Pancreas (tissue), 10 donors: ENCODE results near the gene DLAT. TPM values are rescaled to one million over a fixed set of nuclear protein-coding genes. Genes with fewer than 3 reads are reported as not detected.
"Not testable (repeated sequence)": the region's sequence is repeated elsewhere in the genome, so short reads cannot be mapped to it uniquely, and the experiment has no call there.

Experiments
- ATAC-seq, 4 donors: fragments of 200-7000 bp; cut with Tn5 transposase; one replicate each; pipeline versions ENCODE4 v1.8.0 to v1.9.1; 2020; ENCODE audit warnings: mild to moderate bottlenecking in 4 of 4, moderate library complexity in 4 of 4
- DNase-seq, 6 donors: peaks; one replicate each; pipeline ENCODE4 v3.0.0-alpha.2; 2020
- FAIRE-seq: peaks from 2 replicates; lab custom pipeline; 2012; peaks lifted over from hg19 to GRCh38; lab: Jason Lieb, UNC
- H3K27ac ChIP-seq, 4 donors: fragments of 200-600 bp; sonication (generic); 1 replicate in 3 of 4; 2 replicates in 1 of 4; pipeline versions ENCODE4 v1.5.0 to v1.8.0; 2020
- H3K27me3 ChIP-seq, 4 donors: fragments of 200-600 bp; one replicate each; pipeline ENCODE4 v1.8.0; 2021
- H3K36me3 ChIP-seq, 3 donors: fragments of 200-600 bp; sonication (generic) in 1 of 3; one replicate each; pipeline versions ENCODE4 v1.5.0 to v1.8.0; 2020 to 2021
- H3K4me1 ChIP-seq, 3 donors: fragments of 200-600 bp; one replicate each; pipeline ENCODE4 v1.8.0; 2021
- H3K4me3 ChIP-seq, 4 donors: fragments of 200-600 bp; sonication (generic) in 2 of 4; one replicate each; pipeline versions ENCODE4 v1.5.0 to v1.8.0; 2020 to 2021
- H3K9me3 ChIP-seq, 4 donors: fragments of 200-600 bp; one replicate each; pipeline ENCODE4 v1.8.0; 2021
- CTCF ChIP-seq, 4 donors: fragments of 200-600 bp; sonication (generic) in 3 of 4; IDR thresholded peaks; one replicate each; pipeline versions ENCODE4 v1.5.0 to v1.8.0; 2021; ENCODE audit warnings: antibody characterized with exemption in 4 of 4
- WGBS, 2 donors: extraction: QIAGEN DNeasy Blood & Tissue Kit; methylation state at CpG; one replicate each; pipeline ENCODE4 v1.1.7; 2013; 5-methylcytosine and 5-hydroxymethylcytosine counted together
- intact Hi-C, 3 donors: fragments of 100-400 bp; cut with DNase I; formaldehyde crosslinking; loops; one replicate each; pipeline versions ENCODE4 v1.11.1 to v1.14.2; 2022
- polyA plus RNA-seq, 2 donors: library from polyadenylated mRNA; stranded (reverse); fragments of 200-250 nt; gene quantifications; one replicate each; pipeline ENCODE4 v1.2.3, GENCODE V29; 2013
- total RNA-seq, 6 donors: library from RNA; stranded (reverse); fragmentation: NEBNext Ultra II Directional in 4 of 6; extraction: Animal tissue kit (Norgen Biotek cat#: 25700) in 4 of 6; gene quantifications; one replicate each; pipeline versions ENCODE4 v1.2.1 to v1.2.4, GENCODE V29; 2021 to 2023
- donor health status: healthy with polysubstance abuse.
- donor health status: DM: no; HTN: no; CAD: no; lungs with moderate emphysema.
- donor health status: DM: no; HTN: no; CAD: no.
- donor health status: control.
- donor health status: control.
- donor health status: Bipolar disorder and iron deficiency.
- donor health status: DM: yes; HTN: yes; CAD: no.
- donor health status: DM: no; HTN: no; CAD: no.
- donor health status: DM: no; HTN: no; CAD: no.
- donor health status: DM: yes; HTN: yes; CAD: no.

The DLAT gene
- total and polyA plus RNA-seq, 8 donors = 4.2 to 13.9 (median 7.9) TPM

- FAIRE-seq = no peak
- H3K4me1 ChIP-seq = peaks cover 0 to 8% (median 0%) of the 10 kb centered on the region in 3 donors
- no peak for TF ChIP-seq CTCF (IDR thresholded peaks at IDR 0.05)
- H3K4me3 ChIP-seq = no peak overlapping the region
- 45 to 46% methylated on average over 4 of the region's 4 CpGs for WGBS, 2 donors
- H3K27me3 ChIP-seq = no peaks in the 10 kb centered on the region
- H3K27ac ChIP-seq = no peak overlapping the region
- ATAC-seq = peak; percentile 79 to 92 (median 89)
- intact Hi-C loops = no loop called here
- peaks cover 0 to 14% (median 0%) of the 10 kb centered on the region in 3 donors for H3K36me3 ChIP-seq
- no peaks in the 10 kb centered on the region for H3K9me3 ChIP-seq
- DNase-seq = peak in 4 of 6 donors; percentile 34 to 68 (median 60)
These were observed 19.8 kb downstream of the DLAT start for GRCh38 chr11:112044961-112045360.

GRCh38 chr11:112046647-112047046 lies 21.4 kb downstream of the DLAT start:
- intact Hi-C loops, H3K27ac ChIP-seq, H3K4me3 ChIP-seq, H3K4me1 ChIP-seq, H3K9me3 ChIP-seq, H3K27me3 ChIP-seq, DNase-seq, FAIRE-seq, ATAC-seq: not testable (repeated sequence)
- 98 to 99% methylated on average over 2 of the region's 2 CpGs for WGBS, 2 donors
- H3K36me3 ChIP-seq = peaks cover 0 to 17% (median 0%) of the 10 kb centered on the region in 3 donors

GRCh38 chr11:112048256-112048655 lies 23.0 kb downstream of the DLAT start:
- peaks cover 0 to 33% (median 0%) of the 10 kb centered on the region in 3 donors for H3K36me3 ChIP-seq
- FAIRE-seq, DNase-seq, ATAC-seq, H3K9me3 ChIP-seq, H3K4me1 ChIP-seq, H3K4me3 ChIP-seq, H3K27me3 ChIP-seq, H3K27ac ChIP-seq, intact Hi-C loops: not testable (repeated sequence)
- 93 to 99% methylated on average over 3 of the region's 3 CpGs for WGBS, 2 donors

GRCh38 chr11:112049777-112050176 lies 24.6 kb downstream of the DLAT start:
- no peak for DNase-seq
- no peak for TF ChIP-seq CTCF (IDR thresholded peaks at IDR 0.05)
- ATAC-seq = no peak
- no peaks in the 10 kb centered on the region for H3K27me3 ChIP-seq
- no peaks in the 10 kb centered on the region for H3K4me1 ChIP-seq
- no peak overlapping the region for H3K27ac ChIP-seq
- H3K36me3 ChIP-seq = peaks cover 0 to 35% (median 0%) of the 10 kb centered on the region in 3 donors
- H3K9me3 ChIP-seq = no peaks in the 10 kb centered on the region
- intact Hi-C loops = no loop called here
- FAIRE-seq = no peak
- no peak overlapping the region for H3K4me3 ChIP-seq
- WGBS, 2 donors = 49 to 50% methylated on average over 2 of the region's 2 CpGs

- H3K27ac ChIP-seq = no peak overlapping the region
- TF ChIP-seq CTCF (IDR thresholded peaks at IDR 0.05) = no peak
- DNase-seq (no peak), ATAC-seq (no peak), FAIRE-seq (no peak)
- 87 to 89% methylated on average over 3 of the region's 3 CpGs for WGBS, 2 donors
- H3K4me3 ChIP-seq = no peak overlapping the region
- intact Hi-C loops = no loop called here
- H3K36me3 ChIP-seq = peaks cover 0 to 27% (median 0%) of the 10 kb centered on the region in 3 donors
- no peaks in the 10 kb centered on the region for H3K4me1 ChIP-seq
- H3K9me3 ChIP-seq = no peaks in the 10 kb centered on the region
- no peaks in the 10 kb centered on the region for H3K27me3 ChIP-seq
These were observed 25.5 kb downstream of the DLAT start for GRCh38 chr11:112050721-112051120.

GRCh38 chr11:112051768-112052167 lies 26.6 kb downstream of the DLAT start:
- ATAC-seq (no peak), FAIRE-seq (no peak), DNase-seq (no peak)
- Histone ChIP-seq H3K27me3 (no peaks in the 10 kb centered on the region), H3K4me1 (no peaks in the 10 kb centered on the region), H3K27ac (no peak overlapping the region), H3K9me3 (no peaks in the 10 kb centered on the region), H3K36me3 (peaks cover 0 to 25% (median 0%) of the 10 kb centered on the region in 3 donors), H3K4me3 (no peak overlapping the region)
- intact Hi-C loops = no loop called here
- TF ChIP-seq CTCF (IDR thresholded peaks at IDR 0.05) = no peak
- 84 to 94% methylated on average over 3 of the region's 3 CpGs for WGBS, 2 donors
